ENCODE data around the gene HDAC4.

Gene HDAC4

DNA sequence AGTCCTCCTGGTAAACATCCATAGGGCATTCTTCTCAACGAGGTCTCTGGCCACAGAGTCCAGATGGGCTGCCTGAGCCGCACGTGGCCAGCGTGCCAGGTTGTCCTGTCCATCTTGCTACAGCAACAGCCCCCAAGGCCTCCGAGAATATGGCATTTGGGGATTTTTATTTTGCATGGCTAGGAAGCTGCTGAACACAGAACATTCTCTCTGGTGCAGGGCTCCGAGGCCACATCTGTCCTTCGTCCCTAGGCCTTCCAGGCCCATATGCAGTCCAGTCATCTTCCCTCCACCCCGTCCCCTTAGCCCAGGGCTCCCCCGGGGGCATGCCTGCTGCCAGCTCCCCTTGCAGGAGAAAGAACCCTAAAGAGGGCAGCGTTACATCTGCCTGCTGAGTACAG lies 2.3 kb downstream of the HDAC4 start:
- no peak for DNase-seq (ENCODE audit: low read depth, low spot score)

DNA sequence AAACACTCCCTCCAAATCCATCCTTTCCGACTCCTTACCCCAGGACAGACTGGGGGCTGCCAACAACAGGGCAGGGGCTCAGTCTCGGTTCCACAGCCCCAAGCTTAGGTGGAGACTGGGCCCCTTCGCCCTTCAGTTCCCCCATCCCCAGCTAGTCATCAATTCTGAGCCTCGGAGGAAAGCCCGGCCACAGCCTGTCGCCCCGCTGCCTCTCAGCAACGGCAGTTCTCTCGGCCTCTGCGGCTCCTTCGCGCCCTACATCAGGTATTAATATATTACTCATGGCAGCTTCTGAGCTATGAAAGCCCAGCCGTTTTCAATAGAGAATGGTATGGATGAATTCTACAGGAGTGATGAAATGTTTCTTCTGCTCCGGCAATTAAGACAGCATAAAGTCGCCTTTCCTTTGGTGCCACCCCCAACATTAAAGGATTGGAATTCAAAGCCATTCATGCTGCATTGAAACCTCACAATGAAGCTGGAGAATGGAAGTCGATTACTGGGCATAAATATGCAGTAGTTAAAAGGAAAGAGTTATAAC lies 2.8 kb downstream of the HDAC4 start:
- no peak for DNase-seq (ENCODE audit: low read depth, low spot score)

DNA sequence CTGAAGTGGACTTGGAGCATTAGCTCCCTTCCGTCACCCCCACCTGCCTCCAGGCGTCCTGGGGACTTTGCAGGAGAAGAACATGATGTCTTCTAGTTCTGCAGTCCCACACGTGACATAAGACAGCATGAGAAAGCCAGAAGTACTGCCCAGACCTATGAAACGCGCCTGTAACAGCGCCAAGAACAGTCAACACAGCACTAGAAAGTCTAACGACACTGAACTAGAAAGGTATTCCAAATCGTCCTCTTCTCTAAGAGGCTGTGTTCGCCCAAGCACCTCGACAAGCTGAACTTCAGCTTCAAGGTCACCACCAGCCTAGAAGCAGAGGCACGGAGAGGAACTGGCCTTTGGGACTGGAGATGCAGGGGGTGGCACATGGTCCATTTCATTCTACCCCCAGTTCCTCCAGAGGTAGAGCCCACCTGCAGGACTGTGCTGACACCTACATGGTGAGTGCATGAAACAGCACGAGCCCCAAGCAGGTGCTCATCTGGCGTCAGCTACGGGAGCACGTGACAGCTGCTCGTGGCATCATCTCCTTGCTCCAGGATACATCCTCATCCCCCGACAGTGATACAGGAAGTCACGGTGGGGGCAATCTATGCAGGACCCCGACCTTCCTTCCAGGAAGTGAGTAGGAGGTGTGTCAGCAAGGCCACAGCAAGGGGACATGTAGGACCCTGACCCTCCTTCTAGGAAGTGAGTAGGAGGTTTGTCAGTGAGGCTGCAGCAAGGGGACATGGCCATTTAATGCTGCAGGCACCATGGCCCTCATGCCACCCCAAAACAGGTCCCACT lies 3.7 kb downstream of the HDAC4 start:
- no peak for DNase-seq (ENCODE audit: low read depth, low spot score)

DNA sequence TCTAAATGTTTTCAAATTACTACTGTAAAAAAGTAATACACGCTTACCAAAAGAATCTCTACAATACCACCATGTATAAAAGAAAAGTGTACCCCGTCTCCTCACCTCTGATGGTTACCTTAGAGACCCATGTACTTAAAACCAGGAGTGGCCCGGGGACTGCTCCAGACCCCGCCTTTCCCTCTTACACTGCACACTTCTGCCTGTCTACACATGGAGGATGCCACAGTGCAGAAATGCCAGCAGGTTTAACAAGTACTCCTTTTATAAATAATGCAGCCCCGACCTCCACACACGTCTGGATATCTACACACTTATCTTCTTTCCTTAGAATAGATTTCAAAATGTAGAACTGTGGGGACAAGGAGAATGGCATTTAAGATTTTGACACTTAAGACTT lies 5.3 kb downstream of the HDAC4 start:
- no peak for DNase-seq (ENCODE audit: low read depth, low spot score)

- no peak for DNase-seq (ENCODE audit: low read depth, low spot score)
Measured at GRCh38 chr2:239394978-239395377, 5.8 kb downstream of the HDAC4 start.

GRCh38 chr2:239394346-239394945 lies 6.4 kb downstream of the HDAC4 start:
- DNase-seq (ENCODE audit: low read depth, low spot score): no peak

DNA sequence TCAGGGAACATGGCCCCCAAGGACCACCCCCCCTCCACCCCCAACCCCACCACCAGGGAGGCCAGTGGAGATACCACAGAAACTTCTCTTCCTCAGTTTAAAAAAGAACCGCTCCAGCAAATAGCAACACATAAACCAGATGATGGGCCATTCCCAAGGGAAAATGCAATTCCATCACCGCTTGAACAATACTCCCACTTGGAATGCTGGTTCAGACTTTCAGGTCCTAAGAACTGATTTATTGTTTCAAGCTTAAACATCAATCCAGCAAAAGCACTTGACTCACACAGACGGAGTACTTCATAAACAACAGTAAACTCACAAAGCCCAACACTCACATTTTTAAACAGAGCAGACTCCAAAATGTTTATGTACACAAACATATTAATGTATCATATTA lies 6.9 kb downstream of the HDAC4 start:
- no peak for DNase-seq (ENCODE audit: low read depth, low spot score)

DNA sequence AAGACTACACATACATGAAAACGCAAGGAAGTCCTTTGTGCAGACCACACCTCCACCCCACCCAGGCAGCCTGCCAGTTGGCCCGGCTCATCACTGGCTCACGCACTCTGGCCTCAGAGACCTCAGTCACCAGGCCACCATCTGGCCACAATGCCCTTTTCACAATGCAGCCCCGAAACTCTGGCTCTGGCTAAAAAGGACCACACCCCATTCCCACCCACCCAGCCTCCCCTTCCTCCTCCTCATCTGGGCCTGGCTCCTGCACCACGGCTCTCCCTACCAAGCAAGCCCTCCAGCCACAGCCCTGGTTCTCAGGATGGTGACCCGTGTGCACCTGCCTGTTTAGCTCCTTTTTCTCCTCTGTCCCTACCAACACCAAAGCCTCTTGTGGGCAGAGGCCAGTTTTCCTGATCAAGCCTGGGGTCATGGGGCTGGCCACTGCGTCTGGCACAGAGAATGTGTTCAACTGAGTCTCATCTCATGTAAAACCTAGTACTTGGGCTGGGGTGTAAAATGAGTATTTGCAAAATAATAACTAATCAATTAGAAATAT lies 7.4 kb downstream of the HDAC4 start:
- no peak for DNase-seq (ENCODE audit: low read depth, low spot score)

DNA sequence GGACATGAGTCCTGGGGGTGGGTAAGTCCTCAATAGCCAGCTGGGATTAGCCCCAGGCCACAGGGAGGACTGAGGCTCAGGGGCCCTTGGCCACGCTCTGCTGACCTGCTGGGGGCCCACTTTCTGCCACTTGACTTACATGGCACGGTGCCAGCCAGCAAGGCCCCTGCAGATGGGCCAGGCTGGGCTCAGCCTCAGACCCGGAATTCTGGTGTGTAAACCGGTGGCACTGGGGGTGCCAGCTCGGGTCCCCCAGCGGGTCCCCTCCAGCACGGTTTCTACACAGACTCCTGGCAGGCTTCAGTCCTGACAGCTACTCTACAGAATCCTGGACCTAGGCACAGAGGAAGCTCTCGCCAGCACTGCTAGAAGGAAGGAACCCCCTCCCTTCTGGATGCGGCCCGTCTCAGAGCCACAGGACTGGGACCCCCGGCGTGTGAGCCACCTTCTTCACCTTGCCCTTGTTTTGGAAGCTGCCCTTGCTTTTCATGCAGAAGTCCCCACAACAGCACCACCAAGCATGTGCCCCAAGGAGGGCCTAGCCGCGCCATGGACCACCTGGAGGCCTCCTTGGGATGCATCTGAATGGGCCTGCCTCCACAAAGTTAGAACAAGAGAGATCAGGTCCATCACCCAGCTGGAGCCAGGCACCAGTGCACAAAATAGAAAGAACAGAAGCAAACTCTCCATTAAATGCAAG lies 8.0 kb downstream of the HDAC4 start:
- DNase-seq (ENCODE audit: low read depth, low spot score): no peak

GRCh38 chr2:239392072-239392357 lies 8.8 kb downstream of the HDAC4 start:
- DNase-seq (ENCODE audit: low read depth, low spot score): no peak

DNA sequence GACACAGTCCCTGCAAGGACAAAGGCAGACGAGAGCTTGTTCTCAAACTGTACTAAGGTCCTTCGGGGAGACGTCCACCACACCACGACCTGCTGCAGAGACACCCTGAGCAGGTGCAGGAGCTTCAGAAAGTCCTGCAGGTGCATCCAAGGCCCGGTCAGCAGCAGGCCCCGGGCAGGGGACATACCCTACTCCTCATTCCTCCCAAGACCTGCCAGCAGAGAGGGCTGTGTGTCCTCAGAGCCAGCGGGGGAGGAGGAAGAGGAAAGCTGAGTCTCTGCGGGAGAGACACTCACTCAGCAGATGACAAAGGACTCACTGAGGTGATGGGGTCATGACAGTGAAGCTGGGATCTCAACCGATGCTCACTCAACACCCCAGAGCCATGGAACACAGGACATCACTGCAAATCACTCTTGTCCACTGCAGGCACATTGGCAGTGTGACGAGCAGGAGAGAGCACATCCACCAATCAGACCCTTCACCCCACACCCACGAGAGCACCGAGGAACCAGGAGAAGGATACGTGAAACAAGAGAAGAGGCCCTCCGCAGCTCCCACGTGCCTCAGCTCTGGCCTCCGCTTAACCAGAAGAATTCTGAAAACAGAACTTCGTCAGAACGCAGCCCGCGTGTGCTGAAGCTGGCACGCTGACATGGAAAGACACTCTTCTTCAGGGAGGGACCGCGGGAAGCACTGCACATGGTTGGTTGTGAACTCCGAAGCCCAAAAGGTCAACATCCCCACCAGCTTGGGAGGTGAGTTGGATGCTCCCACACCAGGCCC lies 9.3 kb downstream of the HDAC4 start:
- no peak for DNase-seq (ENCODE audit: low read depth, low spot score)

DNA sequence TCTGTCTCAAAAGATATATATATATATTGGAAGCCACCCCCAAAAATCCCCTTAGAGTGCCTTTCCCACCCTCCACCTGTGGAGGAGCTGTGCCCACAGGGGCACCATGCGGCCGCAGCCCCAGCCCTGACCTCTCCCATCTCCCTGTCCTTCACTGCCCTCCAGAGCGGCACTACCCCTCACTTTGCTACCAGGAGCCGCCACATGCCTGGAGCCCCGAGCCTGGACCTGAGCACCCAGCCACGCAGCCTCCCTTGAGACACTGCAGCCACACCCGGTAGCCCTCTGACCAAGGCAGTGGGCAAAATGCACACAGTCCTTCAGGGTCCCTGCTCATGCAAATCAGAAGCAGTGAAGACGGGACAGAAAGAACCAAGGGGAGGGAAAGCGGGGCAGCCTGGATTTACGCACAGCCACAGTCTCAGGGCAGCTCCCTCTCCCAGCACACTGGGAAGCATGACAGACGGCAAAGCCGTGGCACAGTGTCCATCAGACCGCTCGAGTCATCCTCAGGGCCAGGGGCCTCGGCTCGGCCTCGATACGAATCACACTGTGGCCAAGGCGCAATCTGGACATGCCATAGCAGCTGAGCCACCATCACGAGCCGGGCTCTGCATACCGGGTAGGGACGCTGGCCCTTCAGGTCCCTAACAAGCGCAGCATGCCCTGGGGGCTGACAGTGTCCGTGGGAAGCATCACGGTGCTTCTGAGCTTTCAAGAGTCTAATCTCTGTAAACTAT lies 10.1 kb downstream of the HDAC4 start:
- no peak for DNase-seq (ENCODE audit: low read depth, low spot score)

GRCh38 chr2:239389414-239390329 lies 11.1 kb downstream of the HDAC4 start:
- no peak for DNase-seq (ENCODE audit: low read depth, low spot score)

- DNase-seq (ENCODE audit: low read depth, low spot score): no peak
Measured at GRCh38 chr2:239388236-239389151, 12.3 kb downstream of the HDAC4 start.

DNA sequence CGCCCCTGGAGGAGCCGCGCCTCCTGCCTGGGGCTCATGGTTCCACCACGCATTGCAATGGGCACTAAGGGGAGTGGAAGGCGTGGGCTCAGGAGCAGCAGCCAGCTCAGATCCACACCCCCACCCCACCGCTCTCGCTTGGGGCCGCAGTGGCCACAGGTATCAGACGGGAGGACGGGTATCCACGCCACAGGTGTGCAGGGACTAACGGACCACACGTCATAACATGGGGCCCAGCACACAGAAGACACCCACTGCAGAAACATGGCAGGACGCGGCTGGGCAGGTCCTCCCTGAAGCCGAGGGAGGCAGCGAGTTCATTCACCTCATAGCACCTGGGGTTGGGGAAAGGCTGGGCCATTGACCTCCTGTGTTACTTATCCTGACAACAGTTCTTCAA lies 13.0 kb downstream of the HDAC4 start:
- no peak for DNase-seq (ENCODE audit: low read depth, low spot score)

DNA sequence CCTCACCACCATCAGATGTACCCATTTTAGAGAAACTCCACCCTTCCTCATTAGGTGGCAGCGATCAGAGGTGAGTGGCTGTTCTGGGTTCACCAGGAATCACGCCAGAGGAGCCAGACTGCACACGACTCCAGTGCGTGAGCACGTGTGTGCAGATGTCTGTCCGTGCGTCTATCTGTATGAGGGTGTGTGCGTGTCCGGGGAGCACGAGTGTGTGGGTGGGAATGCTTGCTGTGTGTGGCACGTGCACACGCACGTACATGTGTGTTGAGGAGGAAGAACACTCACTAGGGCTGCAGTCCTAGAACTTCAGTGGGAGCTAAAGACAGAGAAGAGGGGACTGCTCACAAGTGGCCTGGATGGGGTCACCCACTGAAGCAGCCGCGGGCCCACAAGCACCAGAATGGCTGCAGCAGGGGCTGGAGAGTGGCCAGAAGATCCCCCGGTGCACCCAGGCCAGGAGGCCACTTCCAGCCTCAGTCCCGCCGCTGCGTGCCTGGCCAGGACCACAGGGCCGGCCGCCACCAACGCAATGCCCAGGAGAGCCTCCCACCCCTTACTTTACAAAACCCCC lies 13.9 kb downstream of the HDAC4 start:
- DNase-seq (ENCODE audit: low read depth, low spot score): no peak

DNA sequence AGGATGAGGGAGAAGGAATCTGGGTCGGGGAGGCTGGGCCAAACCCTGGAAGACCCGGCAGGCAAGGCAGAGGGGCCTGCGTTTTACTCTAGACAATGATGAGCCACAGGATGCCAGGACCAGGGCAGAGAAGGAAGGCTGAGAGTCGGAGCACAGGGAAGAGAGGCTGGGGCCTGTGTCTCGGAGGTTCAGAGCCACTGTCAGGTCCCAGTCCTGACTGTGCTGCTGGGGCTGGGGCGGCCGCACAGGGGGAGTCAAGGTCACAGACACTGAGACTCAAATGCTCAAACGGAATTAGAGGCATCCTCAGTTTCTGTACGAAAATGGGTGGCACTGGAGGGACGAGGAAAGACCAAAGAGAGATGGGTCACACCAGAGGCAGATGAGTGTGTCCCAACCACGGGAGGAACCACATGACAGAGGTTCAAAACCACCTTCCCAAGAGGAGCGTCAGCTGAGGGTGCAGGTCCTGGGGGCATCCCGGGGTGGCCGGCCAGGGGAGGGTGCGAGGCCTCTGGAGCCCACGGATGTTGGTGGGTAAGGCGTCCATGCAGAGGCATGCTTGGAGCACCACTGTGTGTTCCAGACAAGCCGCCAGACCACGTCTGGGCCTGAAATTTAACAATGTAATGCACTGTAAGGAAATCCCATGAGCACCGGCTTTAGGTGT lies 14.7 kb downstream of the HDAC4 start:
- DNase-seq (ENCODE audit: low read depth, low spot score): no peak
